Sigmoid colon (tissue), 7 donors: Measurements from ENCODE around the gene TBC1D1. TPM values are rescaled to one million over a fixed set of nuclear protein-coding genes. Genes with fewer than 3 reads are reported as not detected.

Experiments used
- DNase-seq: peaks from one replicate; pipeline ENCODE4 v3.0.0-alpha.2; 2019
- H3K27ac ChIP-seq, 4 donors: fragments of 200-600 bp; sonication (generic); one replicate each; pipeline ENCODE4 v1.5.1; 2016 to 2019; ENCODE audit warnings: mild to moderate bottlenecking in 1 of 4
- H3K27me3 ChIP-seq, 3 donors: fragments of 200-600 bp; sonication (generic); one replicate each; pipeline ENCODE4 v1.5.1; 2019; ENCODE audit warnings: mild to moderate bottlenecking in 1 of 3
- H3K36me3 ChIP-seq, 4 donors: fragments of 200-600 bp; sonication (generic); one replicate each; pipeline ENCODE4 v1.5.1; 2016 to 2019
- H3K4me1 ChIP-seq, 4 donors: fragments of 200-600 bp; sonication (generic); one replicate each; pipeline ENCODE4 v1.5.1; 2017 to 2019
- H3K4me3 ChIP-seq, 4 donors: fragments of 200-600 bp; sonication (generic); one replicate each; pipeline ENCODE4 v1.5.1; 2017 to 2019; ENCODE audit warnings: mild to moderate bottlenecking in 2 of 4, moderate library complexity in 1 of 4
- H3K9me3 ChIP-seq, 4 donors: fragments of 200-600 bp in 3 of 4; sonication (generic) in 3 of 4; one replicate each; pipeline versions ENCODE4 v1.5.1 to v1.6.1; 2013 to 2019
- CTCF ChIP-seq, 4 experiments: fragments of 450-650 bp in 3 of 4; fragments of 200-600 bp in 1 of 4; IDR thresholded peaks; one replicate each; pipeline ENCODE4 v1.5.1; 2016 to 2019; ENCODE audit warnings: antibody characterized with exemption in 4 of 4, mild to moderate bottlenecking in 3 of 4, moderate library complexity in 2 of 4
- EP300 ChIP-seq, 4 donors: sonication (generic); formaldehyde crosslinking; IDR thresholded peaks; one replicate each; pipeline ENCODE4 v1.6.1; 2017; ENCODE audit warnings: antibody characterized with exemption in 4 of 4
- POLR2A ChIP-seq, 2 donors: fragments of 450-650 bp; IDR thresholded peaks; one replicate each; pipeline ENCODE4 v1.6.1; 2016; ENCODE audit warnings: antibody characterized with exemption in 2 of 2, mild to moderate bottlenecking in 2 of 2, moderate library complexity in 2 of 2
- POLR2AphosphoS5 ChIP-seq, 4 donors: sonication (generic); formaldehyde crosslinking; IDR thresholded peaks; one replicate each; pipeline ENCODE4 v1.6.1; 2017; ENCODE audit warnings: antibody characterized with exemption in 4 of 4
- WGBS, 2 donors: extraction: QIAGEN DNeasy Blood & Tissue Kit; methylation state at CpG; one replicate each; pipeline ENCODE4 v1.1.7; 2013; 5-methylcytosine and 5-hydroxymethylcytosine counted together
- intact Hi-C: fragments of 100-400 bp; cut with DNase I; formaldehyde crosslinking; loops from one replicate; pipeline ENCODE4 v1.15.1; 2023
- polyA plus RNA-seq, 3 donors: library from polyadenylated mRNA; stranded (reverse); fragments of 200-250 nt; gene quantifications; one replicate each; pipeline ENCODE4 v1.2.3, GENCODE V29; 2013
- total RNA-seq, 4 donors: library from RNA; depleted of rRNA; stranded (reverse); fragments of >200 nt; gene quantifications; one replicate each; pipeline ENCODE4 v1.1.0, GENCODE V29; 2016
- donor health status: healthy with polysubstance abuse.
- donor health status: Bipolar disorder and iron deficiency.
- donor health status: healthy.

TBC1D1 gene
- total and polyA plus RNA-seq, 7 donors: 31.2 to 450 (median 253) TPM

GRCh38 chr4:38123555-38123954, 232.7 kb downstream of the TBC1D1 start:
- 82 to 83% methylated on average over 5 of the region's 5 CpGs for WGBS, 2 donors
- intact Hi-C loops: no loop called here
- Histone ChIP-seq H3K27ac (no peak overlapping the region), H3K27me3 (no peaks in the 10 kb centered on the region), H3K4me1 (peaks cover 0 to 30% (median 19%) of the 10 kb centered on the region in 4 donors), H3K9me3 (no peaks in the 10 kb centered on the region), H3K36me3 (peaks cover 3 to 84% (median 14%) of the 10 kb centered on the region in 4 donors), H3K4me3 (no peak overlapping the region)
- TF ChIP-seq EP300 (IDR thresholded peaks at IDR 0.05) (no peak), POLR2A (IDR thresholded peaks at IDR 0.05) (no peak), CTCF (IDR thresholded peaks at IDR 0.05) (no peak), POLR2AphosphoS5 (IDR thresholded peaks at IDR 0.05) (no peak)
- DNase-seq: no peak

DNA sequence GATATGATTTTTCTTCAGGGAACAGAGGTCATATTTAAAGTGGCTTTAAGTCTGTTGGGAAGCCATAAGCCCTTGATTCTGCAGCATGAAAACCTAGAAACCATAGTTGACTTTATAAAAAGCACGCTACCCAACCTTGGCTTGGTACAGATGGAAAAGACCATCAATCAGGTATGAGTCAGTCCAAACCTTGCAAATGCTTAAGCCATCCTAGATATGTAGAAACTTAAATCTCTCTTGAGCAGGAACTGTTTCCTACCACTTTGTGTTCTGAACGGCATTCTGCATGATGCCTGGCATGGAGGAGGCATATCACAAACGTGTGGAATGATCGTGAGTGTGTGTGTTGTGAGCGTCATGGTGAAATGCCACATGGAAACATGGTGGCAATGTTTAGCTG, 234.1 kb downstream of the TBC1D1 start:
- Histone ChIP-seq H3K36me3 (peaks cover 0 to 73% (median 13%) of the 10 kb centered on the region in 4 donors), H3K27me3 (no peaks in the 10 kb centered on the region), H3K4me1 (peaks cover 0 to 31% (median 26%) of the 10 kb centered on the region in 4 donors), H3K27ac (no peak overlapping the region), H3K4me3 (no peak overlapping the region), H3K9me3 (no peaks in the 10 kb centered on the region)
- no peak for DNase-seq
- intact Hi-C loops: loop anchor here (5.0 kb wide), 1 partner anchor 63 kb away; no protein-coding TSS in a partner anchor
- WGBS, 2 donors: 97 to 98% methylated on average over 5 of the region's 5 CpGs
- no peak for TF ChIP-seq CTCF (IDR thresholded peaks at IDR 0.05)
- TF ChIP-seq POLR2A (IDR thresholded peaks at IDR 0.05): no peak
- TF ChIP-seq EP300 (IDR thresholded peaks at IDR 0.05): no peak
- no peak for TF ChIP-seq POLR2AphosphoS5 (IDR thresholded peaks at IDR 0.05)

- Histone ChIP-seq H3K9me3 (no peaks in the 10 kb centered on the region), H3K36me3 (peaks cover 0 to 64% (median 8%) of the 10 kb centered on the region in 4 donors), H3K27me3 (no peaks in the 10 kb centered on the region), H3K27ac (no peak overlapping the region), H3K4me3 (no peak overlapping the region), H3K4me1 (peaks cover 0 to 31% (median 23%) of the 10 kb centered on the region in 4 donors)
- 69 to 90% methylated on average over 2 of the region's 2 CpGs for WGBS, 2 donors
- intact Hi-C loops: loop anchor here (5.0 kb wide), 1 partner anchor 64 kb away; no protein-coding TSS in a partner anchor
- no peak for DNase-seq
- TF ChIP-seq POLR2AphosphoS5 (IDR thresholded peaks at IDR 0.05) (no peak), EP300 (IDR thresholded peaks at IDR 0.05) (no peak), CTCF (IDR thresholded peaks at IDR 0.05) (no peak), POLR2A (IDR thresholded peaks at IDR 0.05) (no peak)
Measured at GRCh38 chr4:38125816-38126215, 234.9 kb downstream of the TBC1D1 start.

- no peaks in the 10 kb centered on the region for H3K9me3 ChIP-seq
- H3K27me3 ChIP-seq: no peaks in the 10 kb centered on the region
- 14 to 45% methylated on average over 7 of the region's 7 CpGs for WGBS, 2 donors
- peak overlapping the region in 3 of 4 donors; percentile 24 to 85 (median 82) for H3K27ac ChIP-seq
- DNase-seq: no peak
- no peak for TF ChIP-seq POLR2A (IDR thresholded peaks at IDR 0.05)
- no peak for TF ChIP-seq CTCF (IDR thresholded peaks at IDR 0.05)
- no peak for TF ChIP-seq POLR2AphosphoS5 (IDR thresholded peaks at IDR 0.05)
- TF ChIP-seq EP300 (IDR thresholded peaks at IDR 0.05): no peak
- H3K4me3 ChIP-seq: no peak overlapping the region
- intact Hi-C loops: loop anchor here (5.0 kb wide), 1 partner anchor 66 kb away; no protein-coding TSS in a partner anchor
- peaks cover 0 to 54% (median 3%) of the 10 kb centered on the region in 4 donors for H3K36me3 ChIP-seq
- H3K4me1 ChIP-seq: peaks cover 0 to 58% (median 52%) of the 10 kb centered on the region in 4 donors
Measured at GRCh38 chr4:38128478-38129459, 237.9 kb downstream of the TBC1D1 start.
